ENCODE measurements around the gene DNAJC21.
"Not testable (repeated sequence)": the region's sequence is repeated elsewhere in the genome, so short reads cannot be mapped to it uniquely, and the experiment has no call there.

DNAJC21 gene

DNA sequence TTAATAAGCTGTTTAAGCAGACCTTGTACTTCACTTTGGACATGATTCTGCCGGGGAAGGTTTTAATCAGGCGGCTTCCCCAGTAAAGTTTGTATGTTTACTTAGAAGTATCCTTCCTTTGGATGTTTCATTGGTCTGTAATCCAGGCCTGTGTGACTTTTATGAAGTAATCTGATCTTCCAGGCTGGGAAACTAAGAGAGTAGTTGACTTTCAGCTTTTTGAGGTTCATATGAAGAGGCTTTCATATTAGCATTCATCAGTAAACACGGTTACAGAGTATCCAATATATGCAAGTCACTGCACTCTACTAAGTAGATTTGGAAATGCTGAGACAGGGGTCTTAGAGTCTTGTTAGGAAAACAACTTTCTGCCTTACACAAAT lies 1.1 kb downstream of the DNAJC21 start:
- no peak for TF ChIP-seq ZNF274 (IDR thresholded peaks at IDR 0.05; ENCODE audit: low read depth, low read length)
- H3K4me3 ChIP-seq (ENCODE audit: low read length): peak overlapping the region; percentile 86

DNA sequence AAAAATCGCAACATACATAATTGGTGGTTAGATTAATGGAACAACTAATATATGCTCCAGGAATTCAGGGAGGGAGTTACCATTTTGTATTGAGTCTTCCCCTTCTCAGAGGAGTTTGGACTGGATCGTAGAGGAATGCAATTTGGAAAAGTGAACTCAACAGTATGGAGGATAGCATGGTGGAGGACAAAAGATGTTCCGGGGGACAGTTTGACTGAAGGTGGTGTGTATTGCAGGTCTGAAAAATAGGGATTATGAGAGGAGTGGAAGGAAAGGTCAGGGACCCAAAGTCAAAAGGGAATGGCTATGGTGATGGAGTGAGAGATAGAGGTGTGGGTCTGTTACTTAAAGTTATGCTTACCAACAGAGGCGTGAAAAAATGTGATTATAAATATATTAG lies 1.5 kb downstream of the DNAJC21 start:
- no peak for TF ChIP-seq ZNF274 (IDR thresholded peaks at IDR 0.05; ENCODE audit: low read depth, low read length)
- peak overlapping the region; percentile 86 for H3K4me3 ChIP-seq (ENCODE audit: low read length)

DNA sequence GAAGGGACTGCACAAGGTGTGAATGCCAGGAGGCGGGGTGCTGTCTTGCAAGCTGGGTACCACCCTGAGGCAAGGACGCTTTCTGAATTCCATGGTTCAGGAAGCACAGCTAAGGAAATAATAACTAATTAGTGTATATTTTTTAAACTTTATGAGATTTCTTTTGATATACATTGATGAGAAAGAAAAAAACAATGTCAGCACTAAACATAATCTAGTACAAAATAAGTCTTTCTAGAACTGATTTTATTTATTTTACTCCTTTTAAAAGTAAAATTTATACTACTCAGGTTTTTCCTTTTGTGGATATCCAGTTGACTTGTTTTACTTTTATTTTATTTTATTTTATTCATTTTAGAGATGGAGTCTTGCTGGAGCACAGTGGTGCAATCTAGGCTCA lies 3.6 kb downstream of the DNAJC21 start:
- no peak overlapping the region for H3K4me3 ChIP-seq (ENCODE audit: low read length)
- TF ChIP-seq ZNF274 (IDR thresholded peaks at IDR 0.05; ENCODE audit: low read depth, low read length): no peak

DNA sequence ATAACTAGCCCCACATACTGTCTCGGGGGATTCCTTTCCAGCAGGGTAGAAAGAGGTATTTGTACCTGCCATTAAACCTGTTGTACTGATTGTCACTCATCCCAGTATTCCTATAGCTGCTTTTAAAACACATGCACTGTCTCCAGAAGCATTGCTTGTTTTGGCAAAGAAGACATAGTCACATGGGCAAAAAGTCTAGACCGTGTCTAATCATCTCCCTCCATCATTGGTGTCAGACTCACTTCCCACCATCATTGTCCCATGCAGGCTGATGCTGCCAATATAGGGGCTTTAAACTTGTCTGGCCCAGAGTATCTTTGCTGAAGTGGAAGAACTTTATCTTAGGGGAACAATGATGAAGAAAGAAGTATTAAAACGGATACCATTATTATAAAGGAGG lies 12.6 kb downstream of the DNAJC21 start:
- no peak for TF ChIP-seq ZNF274 (IDR thresholded peaks at IDR 0.05; ENCODE audit: low read depth, low read length)

DNA sequence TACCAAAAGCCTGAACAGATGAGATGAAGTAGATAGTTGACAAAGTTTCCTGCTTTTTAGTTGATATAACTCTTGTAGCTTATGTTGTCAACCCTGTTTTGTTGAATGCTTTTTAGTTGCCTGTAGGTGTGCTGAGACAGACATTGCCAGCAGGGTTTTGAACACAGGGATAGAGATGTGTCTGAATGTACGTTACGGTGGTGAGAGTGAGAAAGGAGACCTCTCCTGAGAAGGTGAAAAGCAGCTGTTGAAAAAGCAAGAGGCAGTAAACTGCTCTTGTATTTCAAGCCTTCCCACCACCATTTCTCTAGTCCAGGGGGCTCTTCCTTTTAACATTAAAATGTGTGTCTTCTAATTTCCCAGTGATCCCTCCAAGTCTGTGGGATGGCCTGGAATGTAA lies 14.7 kb downstream of the DNAJC21 start:
- H3K4me3 ChIP-seq (ENCODE audit: low read length): no peak overlapping the region
- TF ChIP-seq ZNF274 (IDR thresholded peaks at IDR 0.05; ENCODE audit: low read depth, low read length): no peak

More for the DNA sequence above, 12.6 kb downstream of the DNAJC21 start:
- H3K4me3 ChIP-seq (ENCODE audit: low read length): no peak overlapping the region

DNA sequence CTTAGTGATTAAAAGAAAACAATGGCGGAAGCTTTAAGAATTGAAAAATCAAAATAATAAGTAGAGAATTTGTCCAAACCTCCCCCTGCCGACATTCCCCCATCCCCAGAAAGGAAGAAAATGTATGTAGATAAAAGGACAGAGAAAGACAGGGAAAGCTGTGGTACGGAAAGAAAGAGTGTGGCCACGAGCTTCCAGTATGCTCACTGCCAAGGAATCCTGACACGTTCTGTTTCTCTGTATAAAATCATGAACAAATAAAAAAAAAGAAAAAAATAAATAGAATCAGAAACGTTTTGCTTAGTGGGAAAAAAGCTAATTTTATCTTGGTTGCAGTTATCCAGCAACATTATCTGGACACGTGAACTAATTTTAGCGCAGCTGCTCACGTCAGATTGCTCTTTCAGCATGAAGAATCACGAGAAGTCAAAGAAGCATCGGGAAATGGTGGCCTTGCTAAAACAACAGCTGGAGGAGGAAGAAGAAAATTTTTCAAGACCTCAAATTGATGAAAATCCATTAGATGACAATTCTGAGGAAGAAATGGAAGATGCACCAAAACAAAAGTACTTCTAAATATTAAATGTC lies 15.2 kb downstream of the DNAJC21 start:
- no peak for TF ChIP-seq ZNF274 (IDR thresholded peaks at IDR 0.05; ENCODE audit: low read depth, low read length)
- H3K4me3 ChIP-seq (ENCODE audit: low read length): no peak overlapping the region

DNA sequence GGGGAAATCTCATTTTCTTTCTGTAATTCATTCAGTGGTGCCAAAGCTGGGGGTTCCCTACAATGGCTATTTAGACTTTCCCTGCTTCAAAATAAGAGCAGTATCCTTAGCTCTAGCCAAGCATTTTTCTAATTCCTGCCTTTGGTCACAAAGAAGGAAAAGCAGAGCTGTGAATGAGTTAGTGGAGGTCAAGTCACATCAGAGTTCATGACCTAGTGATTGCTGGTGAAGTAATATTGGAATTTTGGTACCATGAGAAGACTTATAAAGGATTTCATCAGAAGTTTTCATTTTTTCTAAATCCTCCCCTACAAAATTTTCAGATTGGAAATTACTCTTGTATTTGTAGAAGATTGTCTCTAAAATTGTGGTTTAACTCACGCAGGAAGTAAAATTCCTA lies 28.0 kb downstream of the DNAJC21 start:
- H3K4me3 ChIP-seq (ENCODE audit: low read length): no peak overlapping the region
- no peak for TF ChIP-seq ZNF274 (IDR thresholded peaks at IDR 0.05; ENCODE audit: low read depth, low read length)

DNA sequence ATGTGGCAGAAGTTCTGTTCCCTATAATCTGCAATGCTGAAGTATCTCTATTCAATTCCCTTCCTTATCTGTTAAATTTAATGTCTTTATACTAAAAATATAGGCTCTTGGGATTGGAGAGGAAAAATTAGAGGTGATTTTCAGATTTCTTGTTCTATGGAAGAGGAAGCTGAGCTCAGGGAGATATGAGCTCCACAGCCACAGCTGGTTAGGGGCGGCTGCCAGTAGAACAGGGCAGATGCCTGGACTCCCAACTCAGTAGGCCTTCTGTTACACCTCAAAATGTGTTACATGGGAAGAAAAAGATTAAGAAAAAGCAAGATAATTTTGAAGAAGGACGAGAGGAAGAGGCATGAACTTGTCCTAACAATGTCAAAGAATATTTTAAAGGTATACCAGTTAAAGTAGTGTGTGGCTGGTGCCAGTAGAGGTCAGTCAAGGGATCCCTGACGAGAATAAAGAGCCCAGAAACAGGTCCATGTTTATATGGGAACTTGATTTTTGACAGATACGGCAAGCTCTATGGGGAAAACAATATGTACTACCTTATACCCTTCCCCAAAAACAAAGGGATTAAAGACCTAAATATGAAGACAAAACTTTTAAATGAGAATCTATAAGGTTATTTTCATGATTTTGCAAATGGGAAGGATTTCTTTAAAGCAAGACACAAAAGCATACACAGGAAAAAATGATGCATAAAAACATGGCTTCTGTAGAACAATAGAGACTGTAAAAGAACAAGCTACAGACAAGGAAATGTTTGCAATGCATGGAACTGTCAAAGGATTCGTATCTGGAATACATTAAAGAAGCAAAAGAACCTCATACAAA lies 28.7 kb downstream of the DNAJC21 start:
- no peak for TF ChIP-seq ZNF274 (IDR thresholded peaks at IDR 0.05; ENCODE audit: low read depth, low read length)
- H3K4me3 ChIP-seq (ENCODE audit: low read length): no peak overlapping the region

DNA sequence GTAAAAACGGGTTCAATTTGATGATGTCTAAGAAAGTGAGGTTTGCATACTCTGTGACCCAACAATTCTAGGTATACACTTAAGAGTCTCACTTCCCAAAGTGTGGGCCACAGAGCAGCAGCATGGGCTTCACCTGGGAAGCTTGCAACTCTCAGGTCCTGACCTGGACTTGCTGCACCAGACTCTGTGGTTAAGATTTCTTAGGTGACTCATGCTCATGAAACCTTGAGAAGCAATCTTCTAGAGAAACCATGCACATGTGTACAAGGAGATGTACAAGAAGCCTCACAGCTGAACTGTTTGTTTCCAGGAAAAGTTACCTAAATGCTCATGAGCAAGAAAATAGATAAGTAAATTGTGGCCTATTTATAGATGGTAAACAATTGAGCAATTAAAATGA lies 30.0 kb downstream of the DNAJC21 start:
- H3K4me3 ChIP-seq (ENCODE audit: low read length): no peak overlapping the region

DNA sequence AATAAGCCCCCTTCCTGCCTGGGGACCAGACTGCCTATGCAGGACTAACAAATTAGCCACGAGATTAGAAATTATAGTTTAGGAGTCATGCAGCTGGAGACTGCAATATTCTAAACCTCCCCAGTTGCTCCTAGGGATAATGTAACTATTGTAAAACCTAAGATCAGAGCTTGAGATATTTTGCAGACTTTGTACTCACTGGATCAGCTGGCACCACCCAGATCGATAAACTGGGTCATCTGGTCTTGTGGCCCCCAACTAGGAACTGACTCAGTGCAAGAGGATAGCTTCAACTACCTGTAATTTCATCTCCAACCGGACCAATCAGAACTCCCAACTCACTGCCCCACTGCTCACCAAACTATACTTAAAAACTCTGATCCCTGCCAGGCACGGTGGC lies 38.2 kb downstream of the DNAJC21 start:
- TF ChIP-seq ZNF274 (IDR thresholded peaks at IDR 0.05; ENCODE audit: low read depth, low read length): no peak
- H3K4me3 ChIP-seq (ENCODE audit: low read length): no peak overlapping the region

More for the DNA sequence above, 30.0 kb downstream of the DNAJC21 start:
- no peak for TF ChIP-seq ZNF274 (IDR thresholded peaks at IDR 0.05; ENCODE audit: low read depth, low read length)

DNA sequence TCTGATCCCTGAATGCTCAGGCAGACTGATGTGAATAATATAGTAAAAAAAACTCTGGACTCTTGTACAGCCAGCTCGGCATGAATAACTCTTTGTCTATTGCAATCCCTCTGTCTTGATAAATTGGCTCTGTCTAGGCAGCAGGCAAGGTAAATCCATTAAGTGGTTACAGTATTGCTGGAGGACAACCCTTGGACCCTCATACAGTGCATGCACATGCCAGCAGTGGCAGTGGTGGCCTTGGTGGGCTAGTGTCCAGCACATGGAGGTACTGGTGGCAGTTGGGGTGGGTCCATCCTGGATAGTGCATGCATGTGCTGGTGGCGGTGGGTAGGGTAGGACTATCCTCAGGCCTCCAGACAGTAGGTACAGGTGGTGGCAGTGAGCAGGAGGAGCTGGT lies 38.9 kb downstream of the DNAJC21 start:
- no peak for TF ChIP-seq ZNF274 (IDR thresholded peaks at IDR 0.05; ENCODE audit: low read depth, low read length)
- H3K4me3 ChIP-seq (ENCODE audit: low read length): no peak overlapping the region

DNA sequence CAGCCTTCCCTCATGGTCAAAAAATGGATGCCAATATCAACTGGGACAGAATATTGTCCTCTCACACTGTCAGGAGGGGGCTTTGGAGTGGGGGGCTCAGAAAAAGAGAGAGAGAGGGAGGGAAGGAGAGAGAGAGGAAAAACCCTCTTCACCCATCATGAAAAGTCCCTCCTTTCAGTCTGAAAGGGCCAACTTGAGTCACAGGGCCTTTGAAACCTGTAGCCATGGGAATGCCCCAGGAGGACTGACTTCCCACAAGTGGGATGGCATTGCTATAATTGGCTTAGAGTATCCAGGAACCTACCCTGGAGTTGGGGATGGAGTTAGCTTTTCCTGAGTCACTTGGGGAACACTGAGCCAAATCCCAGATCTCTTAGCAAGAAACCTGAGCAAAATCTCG lies 41.2 kb downstream of the DNAJC21 start:
- no peak for TF ChIP-seq ZNF274 (IDR thresholded peaks at IDR 0.05; ENCODE audit: low read depth, low read length)
- H3K4me3 ChIP-seq (ENCODE audit: low read length): no peak overlapping the region

DNA sequence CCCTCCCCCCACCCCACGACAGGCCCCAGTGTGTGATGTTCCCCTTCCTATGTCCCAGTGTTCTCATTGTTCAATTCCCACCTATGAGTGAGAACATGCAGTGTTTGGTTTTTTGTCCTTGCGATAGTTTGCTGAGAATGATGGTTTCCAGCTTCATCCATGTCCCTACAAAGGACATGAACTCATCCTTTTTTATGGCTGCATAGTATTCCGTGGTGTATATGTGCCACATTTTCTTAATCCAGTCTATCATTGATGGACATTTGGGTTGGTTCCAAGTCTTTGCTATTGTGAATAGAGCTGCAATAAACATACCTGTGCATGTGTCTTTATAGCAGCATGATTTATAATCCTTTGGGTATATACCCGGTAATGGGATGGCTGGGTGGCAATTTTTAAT lies 42.3 kb downstream of the DNAJC21 start:
- not testable (repeated sequence) for H3K4me3 ChIP-seq (ENCODE audit: low read length)

DNA sequence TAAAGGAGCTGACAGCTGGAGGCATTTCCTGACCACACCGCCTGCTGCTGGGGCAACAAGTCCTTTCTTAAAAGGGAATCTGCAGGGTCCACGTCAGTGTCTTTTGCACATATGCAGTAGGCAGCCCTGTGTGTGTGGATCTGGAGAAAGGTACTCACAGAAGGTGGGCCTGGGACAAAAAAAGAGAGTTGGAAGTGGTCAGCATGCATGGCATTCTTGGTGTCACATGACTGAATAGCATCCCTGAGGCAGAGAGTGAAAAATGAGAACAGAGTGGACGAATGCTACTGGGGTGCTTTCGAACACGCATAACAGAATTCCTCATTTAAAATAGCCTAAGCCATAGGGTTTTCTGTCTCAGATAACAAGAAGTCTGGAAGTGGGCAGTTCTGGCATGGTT lies 47.0 kb downstream of the DNAJC21 start:
- no peak overlapping the region for H3K4me3 ChIP-seq (ENCODE audit: low read length)
- no peak for TF ChIP-seq ZNF274 (IDR thresholded peaks at IDR 0.05; ENCODE audit: low read depth, low read length)

DNA sequence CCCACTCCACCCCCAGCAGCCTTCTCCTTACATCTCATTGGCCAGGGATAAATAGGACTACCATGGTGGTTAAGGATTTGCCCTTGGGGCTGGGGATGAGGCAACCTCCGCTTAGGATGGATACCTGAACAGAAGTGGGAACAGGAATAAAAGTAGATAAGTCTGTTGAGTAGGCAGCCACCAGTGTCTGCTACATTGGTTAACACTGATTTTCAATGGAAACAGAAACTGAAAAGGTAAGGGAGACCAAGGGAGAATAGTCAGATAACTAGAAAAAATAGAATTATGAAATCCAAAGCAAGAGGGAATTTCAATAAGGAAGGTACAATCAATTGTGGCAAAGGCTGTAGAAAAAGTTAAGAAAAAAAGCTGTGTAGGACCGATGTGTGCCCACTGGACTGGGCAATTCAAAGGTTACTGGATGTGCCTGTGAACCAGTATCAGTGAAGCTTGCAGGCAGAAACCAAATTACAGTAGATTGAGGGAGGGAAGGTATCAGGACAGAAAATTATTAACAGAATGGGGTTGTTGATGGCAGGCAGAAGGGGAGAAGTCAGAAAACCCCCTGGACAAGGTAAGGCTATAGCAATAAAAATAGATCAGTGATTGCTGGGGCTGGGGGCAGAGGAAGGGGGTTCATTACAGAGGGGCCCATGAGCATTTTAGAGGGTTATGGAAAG lies 48.7 kb downstream of the DNAJC21 start:
- peak overlapping the region; percentile 56; the same call in 1 of the 2 replicates for H3K4me3 ChIP-seq (ENCODE audit: low read length)
- TF ChIP-seq ZNF274 (IDR thresholded peaks at IDR 0.05; ENCODE audit: low read depth, low read length): no peak
